ENCODE results near the gene KIF11.
"Not testable (repeated sequence)": the region's sequence is repeated elsewhere in the genome, so short reads cannot be mapped to it uniquely, and the experiment has no call there.

The KIF11 gene

DNA sequence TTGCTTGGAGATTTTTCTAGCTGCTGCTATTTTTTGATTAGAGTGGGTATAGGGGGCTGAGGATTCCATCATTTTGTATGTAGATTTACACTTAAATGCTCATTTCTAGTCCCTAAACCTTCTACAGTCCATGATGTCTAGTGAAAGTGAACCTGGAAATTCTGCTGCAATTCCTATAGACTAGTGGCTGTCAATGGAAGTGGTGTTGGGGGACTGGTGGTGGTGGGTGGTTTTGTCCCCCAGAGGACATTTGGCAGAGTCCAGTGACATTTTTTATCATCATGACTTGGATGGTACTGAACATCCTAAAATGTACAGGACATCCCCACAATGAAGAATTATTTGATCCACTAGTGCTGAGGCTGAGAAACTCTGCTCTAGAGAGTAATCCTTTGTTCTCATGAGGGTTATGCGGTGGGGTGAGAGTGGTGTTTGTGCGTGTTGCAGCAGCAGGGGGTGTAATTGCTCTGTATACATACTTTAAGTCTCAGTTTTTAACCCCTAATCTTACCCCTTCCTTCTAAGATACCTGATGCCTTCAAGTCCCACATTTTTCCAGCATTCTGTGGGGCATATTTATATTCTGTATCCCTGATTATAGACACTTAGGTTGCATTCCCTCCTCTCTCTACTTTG is 35.0 kb downstream of the KIF11 start:
- DNase-seq (ENCODE audit: low read depth), result no peak
- H3K4me3 ChIP-seq (ENCODE audit: low read length), result no peak overlapping the region
- TF ChIP-seq CTCF (conservative IDR thresholded peaks at IDR 0.05; ENCODE audit: low read length), result no peak

- no peak for DNase-seq (ENCODE audit: low read depth)
- TF ChIP-seq CTCF (conservative IDR thresholded peaks at IDR 0.05; ENCODE audit: low read length), result no peak
- no peak overlapping the region for H3K4me3 ChIP-seq (ENCODE audit: low read length)
Observed at GRCh38 chr10:92629945-92630344, 37.0 kb downstream of the KIF11 start.

DNA sequence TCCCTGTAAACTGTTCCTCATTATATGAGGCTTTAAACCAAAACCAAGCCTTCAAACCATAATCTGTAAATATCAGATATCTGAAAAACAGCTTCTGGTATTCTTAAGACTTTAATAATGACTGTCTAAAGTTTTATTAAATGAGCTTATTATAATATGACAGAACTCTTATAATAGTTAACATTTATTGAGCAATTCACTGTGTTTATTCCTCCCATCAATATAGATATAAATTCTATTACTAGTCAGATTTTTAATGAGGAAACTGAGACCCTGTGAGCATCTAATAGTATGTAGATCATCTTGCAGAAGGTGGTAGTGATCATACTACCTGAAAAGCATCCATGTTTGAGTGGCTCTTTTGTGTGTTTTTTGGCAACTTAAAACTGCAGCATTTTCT is 45.1 kb downstream of the KIF11 start:
- DNase-seq (ENCODE audit: low read depth), result no peak

DNA sequence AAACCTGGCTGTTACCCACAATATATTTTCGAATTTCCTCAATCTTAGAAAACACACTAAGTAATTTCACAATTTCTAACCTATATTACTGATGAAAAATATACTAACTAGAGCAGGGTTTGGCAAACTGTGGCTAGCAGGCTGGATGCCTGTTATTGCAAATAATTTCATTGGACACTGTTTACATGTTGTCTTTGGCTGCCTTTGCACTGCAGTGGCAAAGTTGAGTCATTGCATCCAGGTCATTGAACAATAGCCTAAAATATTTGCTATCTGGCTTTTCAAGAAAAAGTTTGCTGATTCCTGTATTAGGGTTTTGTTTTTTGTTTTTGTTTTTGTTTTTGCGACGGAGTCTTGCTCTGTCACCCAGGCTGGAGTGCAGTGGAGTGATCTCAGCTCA is 47.2 kb downstream of the KIF11 start:
- H3K4me3 ChIP-seq (ENCODE audit: low read length), result no peak overlapping the region
- peak; percentile 20; the same call in 1 of the 2 replicates for TF ChIP-seq CTCF (conservative IDR thresholded peaks at IDR 0.05; ENCODE audit: low read length)
- DNase-seq (ENCODE audit: low read depth), result peak; percentile 52

More for the DNA sequence above, 45.1 kb downstream of the KIF11 start:
- no peak overlapping the region for H3K4me3 ChIP-seq (ENCODE audit: low read length)
- no peak for TF ChIP-seq CTCF (conservative IDR thresholded peaks at IDR 0.05; ENCODE audit: low read length)

DNA sequence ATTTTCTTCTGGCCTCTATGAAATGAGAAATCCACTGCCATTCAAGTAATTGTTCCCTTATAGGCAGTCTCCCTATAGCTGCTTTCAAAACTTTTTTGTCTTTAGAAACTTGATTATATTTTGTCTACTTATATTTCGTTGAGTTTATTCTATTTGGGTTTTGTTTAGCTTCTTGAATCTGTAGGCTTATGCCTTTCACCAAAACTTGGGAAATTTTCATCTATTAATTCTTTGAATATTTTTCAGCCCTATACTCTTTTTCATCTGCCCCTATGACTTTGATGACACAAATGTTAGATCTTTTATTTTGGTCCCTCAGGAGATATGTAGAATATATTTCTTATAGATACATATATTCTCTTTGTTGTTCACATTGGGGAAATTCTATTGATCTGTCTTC is 48.6 kb downstream of the KIF11 start:
- DNase-seq (ENCODE audit: low read depth), result no peak
- TF ChIP-seq CTCF (conservative IDR thresholded peaks at IDR 0.05; ENCODE audit: low read length), result no peak
- no peak overlapping the region for H3K4me3 ChIP-seq (ENCODE audit: low read length)

DNA sequence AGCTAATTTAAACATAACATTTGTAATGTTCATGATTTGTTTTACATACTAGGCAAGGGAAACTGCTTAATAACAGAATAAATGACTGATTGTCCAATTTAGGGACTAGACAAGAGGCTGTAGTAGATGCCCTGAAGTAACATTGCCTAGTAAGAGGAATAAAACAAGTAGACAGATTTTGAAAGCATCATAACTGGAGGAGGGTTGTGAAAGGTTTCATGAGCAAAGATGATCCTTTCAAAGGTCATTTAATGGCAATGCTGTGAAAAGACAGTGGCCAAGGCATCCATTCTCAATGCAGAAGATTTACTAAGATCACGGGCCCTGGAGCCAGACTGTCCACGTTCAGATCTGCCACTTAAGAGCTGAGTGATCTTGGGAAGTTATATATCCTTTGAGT is 52.0 kb downstream of the KIF11 start:
- no peak overlapping the region for H3K4me3 ChIP-seq (ENCODE audit: low read length)
- DNase-seq (ENCODE audit: low read depth), result no peak
- TF ChIP-seq CTCF (conservative IDR thresholded peaks at IDR 0.05; ENCODE audit: low read length), result no peak

GRCh38 chr10:92650864-92651263 is 57.9 kb downstream of the KIF11 start:
- H3K4me3 ChIP-seq (ENCODE audit: low read length); DNase-seq (ENCODE audit: low read depth): not testable (repeated sequence)

DNA sequence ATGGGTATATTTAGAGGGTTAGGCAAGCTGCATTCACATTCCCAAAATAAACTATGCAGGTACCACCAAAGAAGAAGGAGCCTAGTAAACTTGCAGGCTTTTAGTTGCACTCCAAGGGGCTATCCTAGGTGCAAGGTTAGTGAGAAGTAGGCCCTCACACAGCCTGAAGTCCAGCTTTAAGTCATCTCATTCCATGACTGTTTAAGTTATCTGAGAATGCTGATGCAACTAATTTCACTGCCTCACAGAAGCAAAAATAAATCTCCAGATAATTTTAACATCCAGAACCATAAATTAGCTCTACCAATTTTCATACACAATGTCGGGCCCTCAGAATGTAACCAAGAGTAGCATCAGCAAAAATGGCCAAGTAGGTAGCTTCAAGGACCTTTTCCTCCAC is 62.5 kb downstream of the KIF11 start:
- H3K4me3 ChIP-seq (ENCODE audit: low read length), result no peak overlapping the region
- DNase-seq (ENCODE audit: low read depth), result no peak
- TF ChIP-seq CTCF (conservative IDR thresholded peaks at IDR 0.05; ENCODE audit: low read length), result no peak
